ENCODE results near the gene EPHB3.

DNA sequence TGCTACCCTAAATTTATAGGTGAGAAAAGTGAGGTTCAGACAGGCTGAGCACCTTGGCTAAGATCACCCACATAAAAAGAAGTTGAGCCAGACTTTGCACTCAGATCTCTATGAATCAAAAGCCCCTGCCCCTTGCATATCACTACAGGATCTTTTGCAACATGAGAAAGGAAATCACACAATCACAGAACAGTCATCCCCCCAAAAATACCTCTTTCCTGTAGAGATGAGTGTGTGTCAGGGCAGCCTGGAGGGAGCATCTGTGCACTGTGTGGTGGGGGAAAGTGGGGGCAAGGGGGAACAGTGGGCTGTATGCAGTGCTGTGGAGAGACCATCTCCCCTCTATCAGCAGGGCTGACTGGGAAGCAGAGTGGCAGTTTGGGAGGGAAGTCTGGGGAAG, 46.6 kb downstream of the EPHB3 start:
- TF ChIP-seq POLR2A (IDR thresholded peaks at IDR 0.05; ENCODE audit: low read depth, low read length) (no peak), SMC3 (IDR thresholded peaks at IDR 0.05; ENCODE audit: low read depth, low read length) (no peak), NFE2L2 (IDR thresholded peaks at IDR 0.05; ENCODE audit: low read depth, low read length) (no peak), CEBPB (IDR thresholded peaks at IDR 0.05; ENCODE audit: low read depth, low read length) (no peak), RFX5 (IDR thresholded peaks at IDR 0.05; ENCODE audit: low read depth, low read length) (no peak), MAFK (IDR thresholded peaks at IDR 0.05; ENCODE audit: low read depth, low read length) (no peak), RAD21 (IDR thresholded peaks at IDR 0.05; ENCODE audit: low read length) (no peak), FOS (IDR thresholded peaks at IDR 0.05; ENCODE audit: low read depth, low read length) (no peak), RCOR1 (IDR thresholded peaks at IDR 0.05; ENCODE audit: insufficient replicate concordance, low read length) (no peak), BHLHE40 (IDR thresholded peaks at IDR 0.05; ENCODE audit: low read depth, low read length) (no peak)
- TF ChIP-seq, protein P1, sequence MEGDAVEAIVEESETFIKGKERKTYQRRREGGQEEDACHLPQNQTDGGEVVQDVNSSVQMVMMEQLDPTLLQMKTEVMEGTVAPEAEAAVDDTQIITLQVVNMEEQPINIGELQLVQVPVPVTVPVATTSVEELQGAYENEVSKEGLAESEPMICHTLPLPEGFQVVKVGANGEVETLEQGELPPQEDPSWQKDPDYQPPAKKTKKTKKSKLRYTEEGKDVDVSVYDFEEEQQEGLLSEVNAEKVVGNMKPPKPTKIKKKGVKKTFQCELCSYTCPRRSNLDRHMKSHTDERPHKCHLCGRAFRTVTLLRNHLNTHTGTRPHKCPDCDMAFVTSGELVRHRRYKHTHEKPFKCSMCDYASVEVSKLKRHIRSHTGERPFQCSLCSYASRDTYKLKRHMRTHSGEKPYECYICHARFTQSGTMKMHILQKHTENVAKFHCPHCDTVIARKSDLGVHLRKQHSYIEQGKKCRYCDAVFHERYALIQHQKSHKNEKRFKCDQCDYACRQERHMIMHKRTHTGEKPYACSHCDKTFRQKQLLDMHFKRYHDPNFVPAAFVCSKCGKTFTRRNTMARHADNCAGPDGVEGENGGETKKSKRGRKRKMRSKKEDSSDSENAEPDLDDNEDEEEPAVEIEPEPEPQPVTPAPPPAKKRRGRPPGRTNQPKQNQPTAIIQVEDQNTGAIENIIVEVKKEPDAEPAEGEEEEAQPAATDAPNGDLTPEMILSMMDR (conservative IDR thresholded peaks at IDR 0.05; ENCODE audit: low read depth, low read length), result no peak
- TF ChIP-seq, protein P2, sequence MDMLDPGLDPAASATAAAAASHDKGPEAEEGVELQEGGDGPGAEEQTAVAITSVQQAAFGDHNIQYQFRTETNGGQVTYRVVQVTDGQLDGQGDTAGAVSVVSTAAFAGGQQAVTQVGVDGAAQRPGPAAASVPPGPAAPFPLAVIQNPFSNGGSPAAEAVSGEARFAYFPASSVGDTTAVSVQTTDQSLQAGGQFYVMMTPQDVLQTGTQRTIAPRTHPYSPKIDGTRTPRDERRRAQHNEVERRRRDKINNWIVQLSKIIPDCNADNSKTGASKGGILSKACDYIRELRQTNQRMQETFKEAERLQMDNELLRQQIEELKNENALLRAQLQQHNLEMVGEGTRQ (IDR thresholded peaks at IDR 0.05; ENCODE audit: low read depth, low read length), result no peak
- TF ChIP-seq, protein P3, sequence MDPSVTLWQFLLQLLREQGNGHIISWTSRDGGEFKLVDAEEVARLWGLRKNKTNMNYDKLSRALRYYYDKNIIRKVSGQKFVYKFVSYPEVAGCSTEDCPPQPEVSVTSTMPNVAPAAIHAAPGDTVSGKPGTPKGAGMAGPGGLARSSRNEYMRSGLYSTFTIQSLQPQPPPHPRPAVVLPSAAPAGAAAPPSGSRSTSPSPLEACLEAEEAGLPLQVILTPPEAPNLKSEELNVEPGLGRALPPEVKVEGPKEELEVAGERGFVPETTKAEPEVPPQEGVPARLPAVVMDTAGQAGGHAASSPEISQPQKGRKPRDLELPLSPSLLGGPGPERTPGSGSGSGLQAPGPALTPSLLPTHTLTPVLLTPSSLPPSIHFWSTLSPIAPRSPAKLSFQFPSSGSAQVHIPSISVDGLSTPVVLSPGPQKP (IDR thresholded peaks at IDR 0.05; ENCODE audit: borderline replicate concordance, low read depth, low read length), result no peak
